Measurements from ENCODE around the gene ILF3. TPM values are rescaled to one million over a fixed set of nuclear protein-coding genes. Genes with fewer than 3 reads are reported as not detected.

The ILF3 gene
- total RNA-seq, 2 experiments from 2014 or later, result 308 to 553 TPM

DNA sequence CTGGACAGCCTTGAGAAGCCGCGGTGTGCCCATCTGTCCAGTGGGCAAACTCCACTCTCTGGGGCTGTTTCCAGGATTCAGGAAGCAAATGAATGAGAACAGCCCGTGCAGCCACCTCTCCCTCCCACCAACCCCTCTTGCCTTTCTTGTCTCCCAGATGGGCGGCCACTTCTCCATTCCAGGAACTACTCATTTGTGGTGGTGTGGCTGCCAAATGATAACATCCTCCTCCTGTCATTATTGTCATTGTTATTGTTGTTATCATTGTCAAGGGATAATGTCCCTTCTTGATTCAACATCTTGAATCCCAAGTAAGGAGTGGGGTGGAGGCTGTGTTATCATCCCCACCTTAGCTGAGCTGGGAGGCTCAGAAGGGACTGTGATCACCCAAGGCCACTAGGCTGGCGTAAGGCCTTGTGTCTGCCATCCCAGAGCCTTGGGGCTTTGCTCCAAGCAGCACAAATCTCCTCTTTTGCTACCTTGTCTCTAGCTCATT lies 65.4 kb downstream of the ILF3 start:
- DNase-seq (ENCODE audit: low spot score), result no peak
- ChIA-PET POLR2A (interaction anchor here (0.5 to 0.9 kb wide), 2 partner anchors 8 to 114 kb away, joined by 3 read pairs; no protein-coding TSS in a partner anchor), CTCF (ENCODE audit: unreplicated experiment) (interaction anchor here (0.6 to 0.9 kb wide), 2 partner anchors 50 to 116 kb away, joined by 3 to 4 read pairs; partner anchors contain the start of gene TMED1)
- Histone ChIP-seq H4K20me1 (ENCODE audit: insufficient read depth, low read length) (peaks cover 15% of the 10 kb centered on the region), H2AFZ (ENCODE audit: low read length) (no peak overlapping the region), H3K27ac (ENCODE audit: low read depth, low read length, poor library complexity, severe bottlenecking) (no peak overlapping the region), H3K4me3 (ENCODE audit: low read depth, low read length, poor library complexity, severe bottlenecking) (peak overlapping the region; percentile 94), H3K4me2 (ENCODE audit: low read length) (peak overlapping the region; percentile 87), H3K79me2 (ENCODE audit: insufficient read depth, low read depth, low read length) (peaks cover 62% of the 10 kb centered on the region), H3K9me2 (ENCODE audit: insufficient read depth, low read length) (no peaks in the 10 kb centered on the region), H3K4me1 (ENCODE audit: insufficient read depth, low read length, poor library complexity, severe bottlenecking) (peaks cover 13% of the 10 kb centered on the region), H3K9me3 (ENCODE audit: low read length) (no peaks in the 10 kb centered on the region), H3K36me3 (ENCODE audit: insufficient read depth, low read length) (peaks cover 29% of the 10 kb centered on the region)
- BruUV-seq (replicated peaks), result no TSS peak
- intact Hi-C loops (cut with micrococcal nuclease; ENCODE audit: unreplicated experiment), result no loop called here
- TF ChIP-seq EZH2phosphoT487 (IDR thresholded peaks at IDR 0.05; ENCODE audit: borderline replicate concordance, low read depth, low read length), result no peak
- TF ChIP-seq, protein P1, sequence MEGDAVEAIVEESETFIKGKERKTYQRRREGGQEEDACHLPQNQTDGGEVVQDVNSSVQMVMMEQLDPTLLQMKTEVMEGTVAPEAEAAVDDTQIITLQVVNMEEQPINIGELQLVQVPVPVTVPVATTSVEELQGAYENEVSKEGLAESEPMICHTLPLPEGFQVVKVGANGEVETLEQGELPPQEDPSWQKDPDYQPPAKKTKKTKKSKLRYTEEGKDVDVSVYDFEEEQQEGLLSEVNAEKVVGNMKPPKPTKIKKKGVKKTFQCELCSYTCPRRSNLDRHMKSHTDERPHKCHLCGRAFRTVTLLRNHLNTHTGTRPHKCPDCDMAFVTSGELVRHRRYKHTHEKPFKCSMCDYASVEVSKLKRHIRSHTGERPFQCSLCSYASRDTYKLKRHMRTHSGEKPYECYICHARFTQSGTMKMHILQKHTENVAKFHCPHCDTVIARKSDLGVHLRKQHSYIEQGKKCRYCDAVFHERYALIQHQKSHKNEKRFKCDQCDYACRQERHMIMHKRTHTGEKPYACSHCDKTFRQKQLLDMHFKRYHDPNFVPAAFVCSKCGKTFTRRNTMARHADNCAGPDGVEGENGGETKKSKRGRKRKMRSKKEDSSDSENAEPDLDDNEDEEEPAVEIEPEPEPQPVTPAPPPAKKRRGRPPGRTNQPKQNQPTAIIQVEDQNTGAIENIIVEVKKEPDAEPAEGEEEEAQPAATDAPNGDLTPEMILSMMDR (conservative IDR thresholded peaks at IDR 0.05; ENCODE audit: low read length), result no peak

DNA sequence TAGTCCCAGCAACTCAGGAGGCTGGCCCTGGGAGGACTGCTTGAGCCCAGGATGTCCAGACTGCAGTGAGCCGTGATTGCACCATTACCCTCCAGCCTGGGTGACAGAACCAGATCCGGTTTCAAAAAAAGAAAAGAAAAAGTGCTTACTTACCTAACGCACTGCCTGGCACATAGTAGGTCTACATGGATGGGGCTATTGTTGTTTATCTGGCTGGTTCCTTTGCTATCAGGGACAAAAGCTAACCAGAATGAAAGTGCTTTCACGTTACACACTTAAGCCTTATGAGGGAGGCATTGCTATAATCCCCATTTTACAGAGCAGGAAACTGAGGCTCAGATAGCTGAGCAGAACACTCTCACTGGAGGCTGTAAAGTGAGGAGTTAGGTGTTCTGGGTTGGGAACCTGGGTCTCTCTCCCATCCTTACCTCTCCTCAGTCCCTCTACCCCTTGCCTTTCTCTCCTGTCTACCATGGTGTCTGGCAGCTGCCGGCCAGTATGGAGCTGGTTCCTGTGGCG lies 66.5 kb downstream of the ILF3 start:
- H3K79me2 ChIP-seq (ENCODE audit: insufficient read depth, low read depth, low read length), result peaks cover 74% of the 10 kb centered on the region
- no peaks in the 10 kb centered on the region for H3K9me2 ChIP-seq (ENCODE audit: insufficient read depth, low read length)
- peaks cover 15% of the 10 kb centered on the region for H4K20me1 ChIP-seq (ENCODE audit: insufficient read depth, low read length)
- peaks cover 13% of the 10 kb centered on the region for H3K4me1 ChIP-seq (ENCODE audit: insufficient read depth, low read length, poor library complexity, severe bottlenecking)
- no peak overlapping the region for H3K4me2 ChIP-seq (ENCODE audit: low read length)
- CTCF ChIA-PET (ENCODE audit: unreplicated experiment), result no interaction called here
- no peak overlapping the region for H3K4me3 ChIP-seq (ENCODE audit: low read depth, low read length, poor library complexity, severe bottlenecking)
- no peak overlapping the region for H2AFZ ChIP-seq (ENCODE audit: low read length)
- TSS peak; percentile 31 for BruUV-seq (replicated peaks)
- peaks cover 36% of the 10 kb centered on the region for H3K36me3 ChIP-seq (ENCODE audit: insufficient read depth, low read length)
- intact Hi-C loops (cut with micrococcal nuclease; ENCODE audit: unreplicated experiment), result no loop called here
- TF ChIP-seq, protein P1 (conservative IDR thresholded peaks at IDR 0.05; ENCODE audit: low read length), result no peak
- no peak for TF ChIP-seq EZH2phosphoT487 (IDR thresholded peaks at IDR 0.05; ENCODE audit: borderline replicate concordance, low read depth, low read length)
- DNase-seq (ENCODE audit: low spot score), result no peak
- H3K9me3 ChIP-seq (ENCODE audit: low read length), result no peaks in the 10 kb centered on the region
- no peak overlapping the region for H3K27ac ChIP-seq (ENCODE audit: low read depth, low read length, poor library complexity, severe bottlenecking)
- POLR2A ChIA-PET, result interaction anchor here (0.5 kb wide), 1 partner anchor 137 kb away, joined by 6 read pairs; no protein-coding TSS in a partner anchor

DNA sequence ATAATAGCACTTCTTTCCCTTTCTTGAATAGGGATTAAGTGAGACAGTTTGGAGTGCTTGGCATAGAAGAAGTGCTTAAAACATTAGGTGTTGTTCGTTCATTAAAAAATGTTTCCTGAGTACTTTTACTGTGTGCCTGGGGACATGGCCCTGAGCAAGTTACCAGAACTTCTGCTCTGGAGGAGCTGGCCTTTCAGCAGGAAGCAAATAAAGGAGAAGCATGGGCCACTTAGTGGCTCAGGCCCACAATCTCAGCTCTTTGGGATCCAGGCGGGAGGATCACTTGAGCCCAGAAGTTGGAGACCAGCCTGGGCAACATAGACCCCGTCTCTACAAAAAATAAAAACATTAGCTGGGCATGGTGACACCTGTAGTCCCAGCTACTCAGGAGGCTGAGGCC lies 69.4 kb downstream of the ILF3 start:
- Histone ChIP-seq H3K4me3 (ENCODE audit: low read depth, low read length, poor library complexity, severe bottlenecking) (no peak overlapping the region), H3K9me2 (ENCODE audit: insufficient read depth, low read length) (no peaks in the 10 kb centered on the region), H3K4me1 (ENCODE audit: insufficient read depth, low read length, poor library complexity, severe bottlenecking) (peaks cover 10% of the 10 kb centered on the region), H4K20me1 (ENCODE audit: insufficient read depth, low read length) (peaks cover 12% of the 10 kb centered on the region), H3K79me2 (ENCODE audit: insufficient read depth, low read depth, low read length) (peaks cover 99% of the 10 kb centered on the region), H3K36me3 (ENCODE audit: insufficient read depth, low read length) (peaks cover 63% of the 10 kb centered on the region), H3K9me3 (ENCODE audit: low read length) (no peaks in the 10 kb centered on the region), H3K4me2 (ENCODE audit: low read length) (no peak overlapping the region), H3K27ac (ENCODE audit: low read depth, low read length, poor library complexity, severe bottlenecking) (no peak overlapping the region), H2AFZ (ENCODE audit: low read length) (no peak overlapping the region)
- BruUV-seq (replicated peaks), result no TSS peak
- no peak for TF ChIP-seq EZH2phosphoT487 (IDR thresholded peaks at IDR 0.05; ENCODE audit: borderline replicate concordance, low read depth, low read length)
- ChIA-PET CTCF (ENCODE audit: unreplicated experiment) (no interaction called here), POLR2A (no interaction called here)
- DNase-seq (ENCODE audit: low spot score), result no peak
- intact Hi-C loops (cut with micrococcal nuclease; ENCODE audit: unreplicated experiment), result no loop called here

All from OCI-LY7 (cell line).